LNCaP clone FGC (cell line): ENCODE data around the gene NACC1.
"Not testable (repeated sequence)": the region's sequence is repeated elsewhere in the genome, so short reads cannot be mapped to it uniquely, and the experiment has no call there.

Source experiments
- DNase-seq: peaks from one replicate; pipeline ENCODE4 v3.0.0-alpha.2; 2011; ENCODE audit warnings: low read depth
- H3K4me3 ChIP-seq: 2 replicates; pipeline ENCODE4 v1.5.1; 2011; ENCODE audit warnings: mild to moderate bottlenecking, low read depth, low read length, control low read depth
- CTCF ChIP-seq: IDR thresholded peaks from 2 replicates; pipeline ENCODE4 v1.5.1; 2012; ENCODE audit warnings: mild to moderate bottlenecking; ENCODE audit not compliant: control insufficient read depth, insufficient read depth; ENCODE audit errors: extremely low read depth

The NACC1 gene

GRCh38 chr19:13181747-13182388 lies 63.8 kb downstream of the NACC1 start:
- peak; percentile 58 for DNase-seq
- no peak for TF ChIP-seq CTCF
- no peak overlapping the region for H3K4me3 ChIP-seq

DNA sequence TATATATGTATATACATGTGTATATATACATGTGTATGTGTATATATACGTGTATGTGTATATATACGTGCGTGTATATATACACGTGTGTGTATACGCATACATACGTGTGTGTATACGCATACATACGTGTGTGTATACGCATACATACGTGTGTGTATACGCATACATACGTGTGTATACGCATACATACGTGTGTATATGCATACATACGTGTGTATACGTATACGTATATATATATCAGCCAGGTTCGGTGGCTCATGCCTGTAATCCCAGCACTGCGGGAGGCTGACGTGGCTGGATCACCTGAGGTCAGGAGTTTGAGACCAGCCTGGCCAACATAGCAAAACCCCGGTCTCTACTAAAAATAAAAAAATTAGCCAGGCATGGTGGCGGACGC lies 66.9 kb downstream of the NACC1 start:
- not testable (repeated sequence) for H3K4me3 ChIP-seq, DNase-seq

- DNase-seq, H3K4me3 ChIP-seq: not testable (repeated sequence)
These were observed 67.9 kb downstream of the NACC1 start for GRCh38 chr19:13185763-13186657.

DNA sequence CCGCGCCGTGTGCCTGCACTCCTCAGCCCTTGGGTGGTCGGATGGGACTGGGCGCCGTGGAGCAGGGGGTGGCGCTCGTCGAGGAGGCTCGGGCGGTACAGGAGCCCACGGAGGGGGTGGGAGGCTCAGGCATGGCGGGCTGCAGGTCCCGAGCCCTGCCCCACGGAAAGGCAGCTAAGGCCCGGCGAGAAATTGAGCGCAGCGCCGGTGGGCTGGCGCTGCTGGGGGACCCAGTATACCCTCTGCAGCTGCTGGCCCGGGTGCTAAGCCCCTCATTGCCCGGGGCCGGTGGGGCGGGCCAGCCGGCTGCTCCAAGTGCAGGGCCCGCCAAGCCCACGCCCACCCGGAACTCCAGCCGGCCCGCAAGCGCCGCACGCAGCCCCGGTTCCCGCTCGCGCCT lies 68.6 kb downstream of the NACC1 start:
- H3K4me3 ChIP-seq, DNase-seq: not testable (repeated sequence)

GRCh38 chr19:13187419-13187818 lies 69.4 kb downstream of the NACC1 start:
- no peak for DNase-seq
- no peak for TF ChIP-seq CTCF
- no peak overlapping the region for H3K4me3 ChIP-seq

DNA sequence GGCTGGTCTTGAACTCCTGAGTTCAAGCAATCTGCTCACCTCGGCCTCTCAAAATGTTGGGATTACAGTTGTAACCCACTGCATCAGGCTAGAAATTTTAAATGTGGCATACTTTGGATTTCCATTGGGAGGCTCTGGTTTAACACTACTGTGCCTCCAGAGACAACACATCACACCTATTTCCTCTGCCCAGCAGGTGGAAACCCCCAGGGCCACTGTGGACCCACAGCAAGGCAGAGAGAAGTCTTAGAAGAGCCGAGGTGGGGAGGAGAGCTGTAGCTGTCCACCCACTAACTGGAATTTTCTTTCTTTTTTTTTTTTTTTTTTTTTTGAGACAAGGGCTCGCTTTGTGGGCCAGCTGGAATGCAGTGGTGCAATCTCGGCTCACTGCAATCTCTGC lies 71.5 kb downstream of the NACC1 start:
- DNase-seq = no peak

More for the DNA sequence above, 71.5 kb downstream of the NACC1 start:
- no peak for TF ChIP-seq CTCF
- H3K4me3 ChIP-seq = no peak overlapping the region
